Activated gamma-delta T cell (primary cell): Measurements from ENCODE around the gene ARHGEF28.

Experiments used
- DNase-seq: peaks from one replicate; lab custom pipeline; 2025; lab: John Stamatoyannopoulos, UW

Gene ARHGEF28

GRCh38 chr5:73619606-73620333 is 6.2 kb upstream of the ARHGEF28 start:
- no peak for DNase-seq

- DNase-seq: no peak
Observed at GRCh38 chr5:73620334-73620687, 5.7 kb upstream of the ARHGEF28 start.

- no peak for DNase-seq
Observed at GRCh38 chr5:73623060-73623459, 2.9 kb upstream of the ARHGEF28 start.

- no peak for DNase-seq
Observed at GRCh38 chr5:73623901-73624404, 2.0 kb upstream of the ARHGEF28 start.

GRCh38 chr5:73624888-73625287 is 1.1 kb upstream of the ARHGEF28 start:
- DNase-seq: no peak

- DNase-seq: no peak
Observed at GRCh38 chr5:73625372-73625943, 538 bp upstream of the ARHGEF28 start.

GRCh38 chr5:73626814-73627313 is 868 bp downstream of the ARHGEF28 start:
- DNase-seq: no peak

GRCh38 chr5:73629456-73629855 is 3.5 kb downstream of the ARHGEF28 start:
- DNase-seq: no peak

- DNase-seq: no peak
Observed at GRCh38 chr5:73630765-73631164, 4.8 kb downstream of the ARHGEF28 start.

- no peak for DNase-seq
Observed at GRCh38 chr5:73631500-73631899, 5.5 kb downstream of the ARHGEF28 start.

- DNase-seq: no peak
Observed at GRCh38 chr5:73633060-73633459, 7.1 kb downstream of the ARHGEF28 start.

- no peak for DNase-seq
Observed at GRCh38 chr5:73636408-73636807, 10.4 kb downstream of the ARHGEF28 start.

- no peak for DNase-seq
Observed at GRCh38 chr5:73637565-73637964, 11.6 kb downstream of the ARHGEF28 start.

- no peak for DNase-seq
Observed at GRCh38 chr5:73638344-73639095, 12.5 kb downstream of the ARHGEF28 start.

- no peak for DNase-seq
Observed at GRCh38 chr5:73640861-73641320, 14.9 kb downstream of the ARHGEF28 start.

- DNase-seq: no peak
Observed at GRCh38 chr5:73641811-73642210, 15.8 kb downstream of the ARHGEF28 start.

- DNase-seq: no peak
Observed at GRCh38 chr5:73642344-73642743, 16.3 kb downstream of the ARHGEF28 start.

GRCh38 chr5:73644385-73644963 is 18.5 kb downstream of the ARHGEF28 start:
- DNase-seq: no peak

- DNase-seq: no peak
Observed at GRCh38 chr5:73647721-73648120, 21.7 kb downstream of the ARHGEF28 start.

GRCh38 chr5:73648515-73648914 is 22.5 kb downstream of the ARHGEF28 start:
- DNase-seq: no peak

GRCh38 chr5:73649926-73650325 is 23.9 kb downstream of the ARHGEF28 start:
- DNase-seq: no peak

- DNase-seq: no peak
Observed at GRCh38 chr5:73652391-73652790, 26.4 kb downstream of the ARHGEF28 start.
